BJ (cell line): Measurements from ENCODE around the gene GALNT3. TPM values are rescaled to one million over a fixed set of nuclear protein-coding genes. Genes with fewer than 3 reads are reported as not detected.

Source experiments
- CTCF ChIA-PET: fragments of 350-600 bp; formaldehyde crosslinking; extraction: SDS; loops from one replicate; lab custom pipeline; 2021; ENCODE audit warnings: antibody characterized with exemption, inconsistent platforms; lab: Yijun Ruan, JAX
- POLR2A ChIA-PET: fragments of 300-600 bp; sonication (Branson Sonifier 250); formaldehyde crosslinking; extraction: SDS; loops from one replicate; lab custom pipeline; 2021; ENCODE audit warnings: antibody characterized with exemption; lab: Charles Lee
- DNase-seq: peaks from one replicate; pipeline ENCODE4 v3.0.0-alpha.2; 2011; ENCODE audit warnings: low read depth
- H3K27me3 ChIP-seq: 2 replicates; pipeline ENCODE4 v1.6.0; 2011; ENCODE audit warnings: low read length; ENCODE audit not compliant: control insufficient read depth, insufficient read depth
- H3K36me3 ChIP-seq: 2 replicates; pipeline ENCODE4 v1.5.1; 2011; ENCODE audit warnings: low read length; ENCODE audit not compliant: control insufficient read depth, insufficient read depth
- H3K4me3 ChIP-seq: 2 replicates; pipeline ENCODE4 v1.5.1; 2011; ENCODE audit warnings: low read depth, mild to moderate bottlenecking, control low read depth, low read length
- CTCF ChIP-seq: IDR thresholded peaks from 2 replicates; pipeline ENCODE4 v1.5.1; 2011; ENCODE audit warnings: low read depth, mild to moderate bottlenecking, control low read depth, inconsistent platforms, low read length, moderate library complexity; ENCODE audit not compliant: insufficient read depth
- polyA plus RNA-seq: library from polyadenylated mRNA; depleted of rRNA; stranded (reverse); fragments of >200 nt; gene quantifications from 2 replicates; pipeline ENCODE4 v1.2.3, GENCODE V29; 2011

Gene GALNT3
- polyA plus RNA-seq, 1 experiment = 2.4 TPM

GRCh38 chr2:165716091-165716490, 78.0 kb downstream of the GALNT3 start:
- no peak for TF ChIP-seq CTCF
- DNase-seq = no peak
- ChIA-PET POLR2A (no interaction called here), CTCF (interaction anchor here (1.0 kb wide), 1 partner anchor 237 kb away, joined by 3 read pairs; the partner anchor contains the start of gene TTC21B)
- Histone ChIP-seq H3K27me3 (no peaks in the 10 kb centered on the region), H3K36me3 (no peaks in the 10 kb centered on the region), H3K4me3 (no peak overlapping the region)

DNA sequence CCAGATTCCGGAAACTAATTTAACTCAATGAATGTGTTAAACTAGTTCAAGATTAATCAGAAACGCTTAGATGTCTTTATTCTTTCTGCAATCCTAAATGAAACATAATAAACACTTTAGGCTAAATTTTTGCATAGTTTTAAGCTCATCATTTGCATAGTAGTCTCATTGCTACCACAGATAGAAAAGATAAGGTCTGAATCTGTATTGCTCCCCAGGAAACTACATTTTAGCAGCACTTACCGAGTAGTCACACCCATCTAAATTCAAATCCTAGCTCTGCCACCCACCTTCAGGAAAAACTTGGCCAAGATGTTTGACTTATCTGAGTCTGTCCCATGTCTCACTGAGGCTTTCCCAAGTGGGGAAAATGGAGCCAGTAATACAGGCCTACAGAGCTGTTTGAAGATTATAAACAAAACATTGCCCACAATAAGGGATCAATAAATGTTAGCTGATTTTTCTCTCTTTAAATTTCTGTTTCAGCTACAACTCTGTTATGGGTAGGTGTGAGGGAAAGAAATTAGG, 87.0 kb downstream of the GALNT3 start:
- DNase-seq = no peak
- POLR2A ChIA-PET = no interaction called here
- CTCF ChIA-PET = no interaction called here
- Histone ChIP-seq H3K27me3 (no peaks in the 10 kb centered on the region), H3K4me3 (no peak overlapping the region), H3K36me3 (no peaks in the 10 kb centered on the region)
- no peak for TF ChIP-seq CTCF

GRCh38 chr2:165701147-165701546, 92.9 kb downstream of the GALNT3 start:
- ChIA-PET CTCF (interaction anchor here (1.0 to 1.5 kb wide), 5 partner anchors 10 to 299 kb away, joined by 3 to 4 read pairs (median 3); no protein-coding TSS in a partner anchor), POLR2A (no interaction called here)
- H3K4me3 ChIP-seq = no peak overlapping the region
- no peak for DNase-seq
- TF ChIP-seq CTCF = no peak
- no peaks in the 10 kb centered on the region for H3K36me3 ChIP-seq
- no peaks in the 10 kb centered on the region for H3K27me3 ChIP-seq

GRCh38 chr2:165700531-165700930, 93.5 kb downstream of the GALNT3 start:
- no peak for TF ChIP-seq CTCF
- Histone ChIP-seq H3K4me3 (no peak overlapping the region), H3K36me3 (no peaks in the 10 kb centered on the region), H3K27me3 (no peaks in the 10 kb centered on the region)
- ChIA-PET POLR2A (no interaction called here), CTCF (interaction anchor here (1.0 to 1.5 kb wide), 5 partner anchors 9 to 298 kb away, joined by 3 to 4 read pairs (median 3); no protein-coding TSS in a partner anchor)
- no peak for DNase-seq

DNA sequence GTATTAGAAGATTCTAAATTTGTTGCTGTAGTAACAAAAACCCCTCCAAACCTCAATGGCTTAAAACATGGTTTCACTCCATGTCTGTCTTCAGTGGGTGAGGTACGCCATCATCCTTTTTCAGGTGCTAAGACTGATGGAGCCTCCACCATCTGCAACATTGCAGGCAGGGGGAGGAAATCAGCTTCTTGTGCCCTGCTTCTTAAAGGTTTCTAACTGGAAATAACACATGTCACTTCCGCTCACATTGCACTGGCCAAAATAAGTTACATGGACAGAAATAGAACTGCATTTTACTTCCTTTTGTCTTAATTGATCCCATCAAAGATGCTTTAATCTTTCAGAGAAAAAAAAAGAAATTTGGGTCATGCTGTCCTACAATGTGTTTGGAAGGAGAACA, 94.1 kb downstream of the GALNT3 start:
- ChIA-PET CTCF (interaction anchor here (1.2 to 1.6 kb wide), 3 partner anchors 10 to 26 kb away, joined by 3 to 5 read pairs (median 4); no protein-coding TSS in a partner anchor), POLR2A (no interaction called here)
- DNase-seq = no peak
- TF ChIP-seq CTCF = no peak
- Histone ChIP-seq H3K4me3 (no peak overlapping the region), H3K27me3 (no peaks in the 10 kb centered on the region), H3K36me3 (no peaks in the 10 kb centered on the region)
